ENCODE results near the gene OR13J1.

GRCh38 chr9:35892051-35892450 is 21.9 kb upstream of the OR13J1 start:
- no peak for TF ChIP-seq POLR2AphosphoS5 (IDR thresholded peaks at IDR 0.05; ENCODE audit: insufficient read depth in 1 of 2, low read depth in 1 of 2)
- TF ChIP-seq CTCF (IDR thresholded peaks at IDR 0.05), result no peak

Data from vagina (tissue), 2 donors.